ENCODE data around the gene ANKLE1.

GRCh38 chr19:17243211-17243829, 38.4 kb upstream of the ANKLE1 start:
- no peak for TF ChIP-seq CTCF (IDR thresholded peaks at IDR 0.05)
- no peak for TF ChIP-seq POLR2A (IDR thresholded peaks at IDR 0.05; ENCODE audit: low read depth)
- TF ChIP-seq EP300 (IDR thresholded peaks at IDR 0.05): no peak
- no peak for TF ChIP-seq POLR2AphosphoS5 (IDR thresholded peaks at IDR 0.05)
